Astrocyte of the spinal cord (primary cell): Measurements from ENCODE around the gene TMEM154.

Experiments used
- DNase-seq: peaks from one replicate; pipeline ENCODE4 v3.0.0; 2011; ENCODE audit warnings: low read depth, low spot score
- H3K4me3 ChIP-seq: 2 replicates; pipeline ENCODE4 v1.5.1; 2011; ENCODE audit warnings: low read depth, mild to moderate bottlenecking, low read length, moderate library complexity
- CTCF ChIP-seq: IDR thresholded peaks from 2 replicates; pipeline ENCODE4 v1.5.1; 2012; ENCODE audit warnings: low read depth, mild to moderate bottlenecking, low read length, inconsistent platforms
- in situ Hi-C: cut with HindIII; loops from 2 replicates; pipeline ENCODE4 v1.10.0; 2017; ENCODE audit warnings: low sequenced_read_pairs

Gene TMEM154

GRCh38 chr4:152572417-152573086 is 107.2 kb downstream of the TMEM154 start:
- TF ChIP-seq CTCF = no peak
- in situ Hi-C loops = no loop called here
- DNase-seq = no peak

GRCh38 chr4:152571770-152572169 is 108.0 kb downstream of the TMEM154 start:
- TF ChIP-seq CTCF = no peak
- DNase-seq = no peak
- no peak overlapping the region for H3K4me3 ChIP-seq
- in situ Hi-C loops = no loop called here

More at GRCh38 chr4:152572417-152573086, 107.2 kb downstream of the TMEM154 start:
- no peak overlapping the region for H3K4me3 ChIP-seq

GRCh38 chr4:152571296-152571695 is 108.5 kb downstream of the TMEM154 start:
- TF ChIP-seq CTCF = no peak
- H3K4me3 ChIP-seq = no peak overlapping the region
- no peak for DNase-seq
- in situ Hi-C loops = no loop called here
